Activated CD8-positive, alpha-beta T cell treated with anti-CD3 and anti-CD28 coated beads for 36 hours (primary cell): ENCODE data around the gene LRRC63. TPM values are rescaled to one million over a fixed set of nuclear protein-coding genes. Genes with fewer than 3 reads are reported as not detected.
"Not testable (repeated sequence)": the region's sequence is repeated elsewhere in the genome, so short reads cannot be mapped to it uniquely, and the experiment has no call there.

Experiments
- ATAC-seq: fragments of 200-7000 bp; cut with Tn5 transposase; one replicate; pipeline ENCODE4 v1.10.0; 2021; ENCODE audit warnings: mild to moderate bottlenecking, moderate library complexity
- CTCF ChIA-PET: fragments of 350-600 bp; sonication (Branson Sonifier 250); formaldehyde crosslinking; loops from one replicate; lab custom pipeline; 2021; ENCODE audit warnings: antibody characterized with exemption; lab: Charles Lee
- POLR2A ChIA-PET: fragments of 350-600 bp; sonication (Branson Sonifier 250); formaldehyde crosslinking; loops from one replicate; lab custom pipeline; 2021; ENCODE audit warnings: antibody characterized with exemption; lab: Charles Lee
- DNase-seq: peaks from one replicate; pipeline ENCODE4 v3.0.0-alpha.2; 2020
- H3K27ac Mint-ChIP-seq: one replicate; pipeline ENCODE4 v1.8.0; 2021; ENCODE audit warnings: mild to moderate bottlenecking, mixed read lengths
- H3K27me3 Mint-ChIP-seq: one replicate; pipeline ENCODE4 v1.8.0; 2021; ENCODE audit warnings: mixed read lengths
- H3K36me3 Mint-ChIP-seq: one replicate; pipeline ENCODE4 v1.8.0; 2021; ENCODE audit warnings: low read depth, mixed read lengths
- H3K4me1 Mint-ChIP-seq: one replicate; pipeline ENCODE4 v1.8.0; 2021; ENCODE audit warnings: low read depth, mixed read lengths
- H3K4me3 Mint-ChIP-seq: one replicate; pipeline ENCODE4 v1.8.0; 2021; ENCODE audit warnings: mild to moderate bottlenecking, moderate library complexity, mixed read lengths
- H3K9me3 Mint-ChIP-seq: one replicate; pipeline ENCODE4 v1.8.0; 2021; ENCODE audit warnings: mixed read lengths
- intact Hi-C: fragments of 100-400 bp; cut with micrococcal nuclease; formaldehyde crosslinking; loops from one replicate; pipeline ENCODE4 v1.10.0; 2022
- total RNA-seq, 2 experiments: library from RNA; stranded (reverse); gene quantifications; one replicate each; pipeline ENCODE4 v1.2.3, GENCODE V29; 2021
- TF ChIP-seq, protein P1 (sequence below): fragments of 200-600 bp; IDR thresholded peaks from one replicate; pipeline ENCODE4 v1.8.0; 2022; ENCODE audit warnings: antibody characterized with exemption, mild to moderate bottlenecking

LRRC63 gene
- total RNA-seq, 2 experiments from 2014 or later = 0.47 to 0.59 TPM

DNA sequence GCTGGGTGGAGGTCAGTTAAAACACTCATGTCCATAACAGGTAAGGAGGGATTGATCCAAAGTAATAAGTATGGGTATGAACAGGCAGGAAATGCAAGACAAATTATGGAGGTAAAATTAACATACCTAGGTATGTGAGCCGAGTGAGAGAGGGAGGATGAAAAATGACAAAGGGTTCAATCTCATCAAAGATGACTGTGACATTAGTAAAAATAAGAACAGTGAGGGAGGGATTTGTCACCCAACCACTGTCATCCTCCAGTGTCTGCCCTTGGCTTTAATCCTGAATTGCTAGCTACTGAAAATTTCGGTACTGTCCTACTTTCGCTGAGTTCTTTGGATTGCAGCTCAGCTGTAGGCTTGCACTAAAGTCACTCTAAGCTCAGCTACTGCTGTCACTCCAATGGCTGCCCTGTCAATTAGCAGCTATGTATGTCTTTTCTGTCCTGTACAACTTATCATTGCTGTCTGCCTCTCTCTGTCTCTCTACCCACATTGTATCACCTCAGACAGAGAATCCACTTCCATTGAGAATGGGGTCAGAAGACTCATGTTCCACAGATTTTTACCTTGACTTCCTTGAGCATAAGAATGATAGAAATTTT, 62.5 kb downstream of the LRRC63 start:
- H3K27me3 Mint-ChIP-seq = no peaks in the 10 kb centered on the region
- DNase-seq (no peak), ATAC-seq (no peak)
- H3K9me3 Mint-ChIP-seq = no peaks in the 10 kb centered on the region
- intact Hi-C loops = no loop called here
- peaks cover 5% of the 10 kb centered on the region for H3K4me1 Mint-ChIP-seq
- CTCF ChIA-PET = interaction anchor here (0.6 to 1.1 kb wide), 3 partner anchors 17 to 113 kb away, joined by 3 to 4 read pairs (median 3); no protein-coding TSS in a partner anchor
- no peaks in the 10 kb centered on the region for H3K36me3 Mint-ChIP-seq
- no peak overlapping the region for H3K4me3 Mint-ChIP-seq
- H3K27ac Mint-ChIP-seq = no peak overlapping the region
- POLR2A ChIA-PET = no interaction called here
- TF ChIP-seq, protein P1, sequence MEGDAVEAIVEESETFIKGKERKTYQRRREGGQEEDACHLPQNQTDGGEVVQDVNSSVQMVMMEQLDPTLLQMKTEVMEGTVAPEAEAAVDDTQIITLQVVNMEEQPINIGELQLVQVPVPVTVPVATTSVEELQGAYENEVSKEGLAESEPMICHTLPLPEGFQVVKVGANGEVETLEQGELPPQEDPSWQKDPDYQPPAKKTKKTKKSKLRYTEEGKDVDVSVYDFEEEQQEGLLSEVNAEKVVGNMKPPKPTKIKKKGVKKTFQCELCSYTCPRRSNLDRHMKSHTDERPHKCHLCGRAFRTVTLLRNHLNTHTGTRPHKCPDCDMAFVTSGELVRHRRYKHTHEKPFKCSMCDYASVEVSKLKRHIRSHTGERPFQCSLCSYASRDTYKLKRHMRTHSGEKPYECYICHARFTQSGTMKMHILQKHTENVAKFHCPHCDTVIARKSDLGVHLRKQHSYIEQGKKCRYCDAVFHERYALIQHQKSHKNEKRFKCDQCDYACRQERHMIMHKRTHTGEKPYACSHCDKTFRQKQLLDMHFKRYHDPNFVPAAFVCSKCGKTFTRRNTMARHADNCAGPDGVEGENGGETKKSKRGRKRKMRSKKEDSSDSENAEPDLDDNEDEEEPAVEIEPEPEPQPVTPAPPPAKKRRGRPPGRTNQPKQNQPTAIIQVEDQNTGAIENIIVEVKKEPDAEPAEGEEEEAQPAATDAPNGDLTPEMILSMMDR = no peak

DNA sequence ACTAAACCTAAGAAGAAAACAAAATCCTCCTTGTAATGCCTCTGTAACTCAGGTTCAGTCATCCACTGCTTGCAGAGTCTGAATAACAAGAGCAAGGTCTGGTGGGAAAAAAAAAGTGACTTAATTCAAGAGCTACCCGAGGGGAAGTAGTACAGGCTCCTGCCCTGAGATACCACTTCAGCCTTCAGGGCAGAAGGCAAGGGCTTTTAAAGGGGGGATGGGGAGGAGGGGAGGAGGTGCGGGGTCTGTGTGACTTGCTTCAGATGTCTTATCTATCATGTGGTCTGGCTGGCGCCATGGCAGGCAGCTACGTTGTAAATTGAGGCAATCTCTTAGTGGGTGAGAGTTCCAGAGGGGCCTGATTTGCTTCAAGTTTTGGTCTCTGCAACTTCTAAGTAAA, 66.7 kb downstream of the LRRC63 start:
- Mint-ChIP-seq H3K4me1 (peaks cover 5% of the 10 kb centered on the region), H3K4me3 (no peak overlapping the region), H3K9me3 (no peaks in the 10 kb centered on the region), H3K27me3 (no peaks in the 10 kb centered on the region), H3K27ac (no peak overlapping the region), H3K36me3 (no peaks in the 10 kb centered on the region)
- DNase-seq = no peak
- ATAC-seq = peak; percentile 60
- CTCF ChIA-PET = interaction anchor here (1.2 to 3.5 kb wide), 8 partner anchors 11 to 325 kb away, joined by 3 to 20 read pairs (median 6); no protein-coding TSS in a partner anchor
- POLR2A ChIA-PET = interaction anchor here (0.6 kb wide), 1 partner anchor 328 kb away, joined by 4 read pairs; no protein-coding TSS in a partner anchor
- intact Hi-C loops = no loop called here
- TF ChIP-seq, protein P1 = no peak

DNA sequence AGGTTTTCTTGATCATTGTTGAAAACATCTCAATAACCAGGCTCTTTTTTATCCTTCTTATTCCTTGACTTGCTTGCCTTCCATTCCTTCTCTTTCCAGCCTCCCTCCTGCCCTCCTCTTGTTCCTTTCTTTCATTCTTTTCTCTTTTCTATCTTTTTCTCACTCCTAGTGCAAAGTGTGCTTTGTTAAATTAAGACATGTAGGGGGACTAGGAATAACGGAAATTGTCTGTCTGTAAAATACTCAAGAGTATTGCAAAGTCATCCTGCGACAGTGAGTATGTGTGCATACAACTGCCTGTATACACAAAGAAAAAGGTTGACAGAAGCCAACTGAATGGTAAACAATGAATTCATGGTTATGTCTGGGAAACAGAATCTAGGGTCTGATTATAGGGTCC, 70.1 kb downstream of the LRRC63 start:
- Mint-ChIP-seq H3K4me1 (peaks cover 5% of the 10 kb centered on the region), H3K4me3 (no peak overlapping the region), H3K36me3 (no peaks in the 10 kb centered on the region), H3K9me3 (no peaks in the 10 kb centered on the region), H3K27ac (no peak overlapping the region), H3K27me3 (no peaks in the 10 kb centered on the region)
- DNase-seq (no peak), ATAC-seq (no peak)
- intact Hi-C loops = no loop called here
- TF ChIP-seq, protein P1 = no peak
- ChIA-PET CTCF (no interaction called here), POLR2A (no interaction called here)

DNA sequence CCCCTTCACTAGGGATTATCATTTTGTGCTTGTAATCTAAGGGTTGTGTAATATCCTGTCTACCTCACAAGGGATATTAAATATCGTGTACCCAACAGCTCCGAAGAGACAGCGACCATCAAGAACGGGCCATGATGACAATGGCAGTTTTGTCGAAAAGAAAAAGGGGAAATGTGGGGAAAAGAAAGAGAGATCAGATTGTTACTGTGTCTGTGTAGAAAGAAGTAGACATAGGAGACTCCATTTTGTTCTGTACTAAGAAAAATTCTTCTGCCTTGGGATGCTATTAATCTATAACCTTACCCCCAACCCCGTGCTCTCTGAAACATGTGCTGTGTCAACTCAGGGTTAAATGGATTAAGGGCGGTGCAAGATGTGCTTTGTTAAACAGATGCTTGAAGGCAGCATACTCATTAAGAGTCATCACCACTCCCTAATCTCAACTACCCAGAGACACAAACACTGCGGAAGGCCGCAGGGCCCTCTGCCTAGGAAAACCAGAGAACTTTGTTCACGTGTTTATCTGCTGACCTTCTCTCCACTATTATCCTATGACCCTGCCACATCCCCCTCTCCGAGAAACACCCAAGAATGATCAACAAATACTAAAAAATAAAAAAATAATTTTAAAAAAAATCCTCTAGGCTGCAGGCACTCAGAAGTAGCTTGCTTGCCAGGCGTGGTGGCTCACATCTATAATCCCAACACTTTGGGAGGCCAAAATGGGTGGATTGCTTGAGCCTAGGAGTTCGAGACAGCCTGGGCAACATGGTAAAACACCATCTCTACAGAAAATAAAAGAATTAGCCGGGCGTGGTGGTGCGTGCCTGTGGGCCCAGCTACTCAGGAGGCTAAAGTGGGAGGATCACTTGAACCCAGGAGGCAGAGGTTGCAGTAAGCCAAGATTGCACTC, 72.4 kb downstream of the LRRC63 start:
- DNase-seq, H3K27ac Mint-ChIP-seq, H3K27me3 Mint-ChIP-seq, H3K4me1 Mint-ChIP-seq, POLR2A ChIA-PET, intact Hi-C loops, H3K4me3 Mint-ChIP-seq, H3K9me3 Mint-ChIP-seq, ATAC-seq, H3K36me3 Mint-ChIP-seq: not testable (repeated sequence)
- CTCF ChIA-PET = interaction anchor here (1.0 to 1.3 kb wide), 3 partner anchors 37 to 659 kb away, joined by 3 read pairs; no protein-coding TSS in a partner anchor

DNA sequence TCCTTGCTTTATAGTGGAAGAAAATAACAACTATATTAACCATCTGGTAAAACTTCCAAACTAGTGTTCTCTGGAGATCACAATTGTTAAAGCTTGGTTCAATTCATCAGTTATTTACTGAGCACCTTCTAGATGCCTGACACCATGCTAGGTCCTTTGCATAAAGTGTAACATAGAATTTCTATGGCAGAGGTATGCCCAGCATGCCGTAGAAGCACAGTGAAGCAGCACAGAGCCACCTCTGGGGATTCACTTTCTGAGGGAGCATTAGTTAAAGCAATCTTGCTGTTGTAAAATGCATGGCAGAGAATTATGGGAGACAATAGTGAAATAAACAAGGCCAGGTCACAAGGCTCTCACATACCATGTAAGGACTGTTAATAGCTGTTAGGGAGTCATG, 75.2 kb downstream of the LRRC63 start:
- DNase-seq (no peak), ATAC-seq (no peak)
- ChIA-PET POLR2A (no interaction called here), CTCF (interaction anchor here (1.0 to 1.2 kb wide), 2 partner anchors 8 to 136 kb away, joined by 3 read pairs; no protein-coding TSS in a partner anchor)
- Mint-ChIP-seq H3K36me3 (no peaks in the 10 kb centered on the region), H3K27ac (no peak overlapping the region), H3K4me3 (no peak overlapping the region), H3K9me3 (no peaks in the 10 kb centered on the region), H3K4me1 (peaks cover 8% of the 10 kb centered on the region), H3K27me3 (no peaks in the 10 kb centered on the region)
- intact Hi-C loops = loop anchor here (5.0 kb wide), 1 partner anchor 105 kb away; the partner anchor contains the start of gene LCP1
- TF ChIP-seq, protein P1 = no peak
